GM23248 (cell line): ENCODE results near the gene FBXO48.

ENCODE experiments used
- EZH2 ChIP-seq: fragments of 200-600 bp; sonication (generic); IDR thresholded peaks from 2 replicates; pipeline ENCODE4 v1.6.1; 2018; ENCODE audit warnings: antibody characterized with exemption, mild to moderate bottlenecking; ENCODE audit not compliant: insufficient read depth, poor library complexity, severe bottlenecking
- EZH2phosphoT487 ChIP-seq: fragments of 200-600 bp; sonication (generic); IDR thresholded peaks from 2 replicates; pipeline ENCODE4 v1.6.1; 2018; ENCODE audit warnings: antibody characterized with exemption, moderate library complexity, mild to moderate bottlenecking, low read depth; ENCODE audit not compliant: insufficient read depth

DNA sequence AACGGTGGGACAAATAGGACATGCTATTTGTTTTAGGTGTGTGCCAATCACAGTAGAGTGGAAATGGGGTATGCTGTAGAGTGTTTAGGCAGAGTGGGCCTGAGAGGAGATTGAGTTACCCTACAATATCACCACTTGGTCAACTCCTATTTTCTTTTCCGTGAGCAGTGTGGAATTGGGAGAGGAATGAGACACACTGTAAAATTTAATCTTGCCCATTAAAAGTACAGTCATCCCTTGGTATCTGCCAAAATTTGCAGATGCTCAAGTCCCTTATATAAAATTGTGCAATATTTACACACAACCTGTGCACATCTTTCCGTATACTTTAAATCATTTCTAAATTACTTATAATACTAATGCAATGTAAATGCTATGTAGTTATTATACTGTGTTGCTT lies 12.4 kb downstream of the FBXO48 start:
- TF ChIP-seq EZH2 (no peak), EZH2phosphoT487 (no peak)
